Neuronal stem cell (in vitro differentiated cells): ENCODE data around the gene GABBR2. TPM values are rescaled to one million over a fixed set of nuclear protein-coding genes. Genes with fewer than 3 reads are reported as not detected.

ENCODE experiments used
- DNase-seq: peaks from one replicate; pipeline ENCODE4 v3.0.0-alpha.2; 2013; ENCODE audit warnings: low spot score
- H2AFZ ChIP-seq: one replicate; pipeline ENCODE4 v1.6.1; 2013; ENCODE audit warnings: mild to moderate bottlenecking, low read length, inconsistent platforms
- H2AK5ac ChIP-seq: 2 replicates; pipeline ENCODE4 v1.6.1; 2013; ENCODE audit warnings: low read depth, mild to moderate bottlenecking, inconsistent platforms, low read length, moderate library complexity, mixed read lengths
- H2BK120ac ChIP-seq: 2 replicates; pipeline ENCODE4 v1.6.1; 2013; ENCODE audit warnings: low read depth, mild to moderate bottlenecking, inconsistent platforms, low read length, moderate library complexity, mixed read lengths
- H2BK12ac ChIP-seq: one replicate; pipeline ENCODE4 v1.6.1; 2013; ENCODE audit warnings: low read length, inconsistent platforms
- H2BK15ac ChIP-seq: 2 replicates; pipeline ENCODE4 v1.6.1; 2013; ENCODE audit warnings: mild to moderate bottlenecking, low read length, inconsistent platforms, mixed read lengths
- H2BK5ac ChIP-seq: one replicate; pipeline ENCODE4 v1.6.1; 2013; ENCODE audit warnings: inconsistent platforms, mild to moderate bottlenecking, low read length, moderate library complexity
- H3K14ac ChIP-seq: one replicate; pipeline ENCODE4 v1.6.1; 2013; ENCODE audit warnings: low read length, inconsistent platforms
- H3K18ac ChIP-seq: 2 replicates; pipeline ENCODE4 v1.6.1; 2013; ENCODE audit warnings: low read length, inconsistent platforms
- H3K23ac ChIP-seq: 2 replicates; pipeline ENCODE4 v1.6.1; 2013; ENCODE audit warnings: low read depth, mild to moderate bottlenecking, mixed read lengths, low read length, inconsistent platforms; ENCODE audit not compliant: poor library complexity
- H3K27ac ChIP-seq: replicated peaks from 3 replicates; pipeline ENCODE4 v1.5.1; 2013; ENCODE audit warnings: low read length, inconsistent platforms
- H3K27me3 ChIP-seq, 3 experiments: 2 replicates each; pipeline ENCODE4 v1.6.1; 2013; ENCODE audit warnings: low read length in 3 of 3, mild to moderate bottlenecking in 2 of 3, inconsistent platforms in 1 of 3, low read depth in 1 of 3, mixed read lengths in 1 of 3, moderate library complexity in 1 of 3; ENCODE audit not compliant: control insufficient read depth in 3 of 3, insufficient read depth in 3 of 3
- H3K36me3 ChIP-seq, 2 donors: replicated peaks in 1 of 2; 2 replicates each; pipeline ENCODE4 v1.6.1; 2013; ENCODE audit warnings: low read length in 2 of 2; ENCODE audit not compliant: control insufficient read depth in 2 of 2, insufficient read depth in 2 of 2
- H3K4ac ChIP-seq: 2 replicates; pipeline ENCODE4 v1.6.1; 2013; ENCODE audit warnings: inconsistent platforms, mild to moderate bottlenecking, low read length, moderate library complexity
- H3K4me1 ChIP-seq, 2 donors: 1 replicate in 1 of 2; 2 replicates in 1 of 2; pipeline ENCODE4 v1.6.1; 2013; ENCODE audit warnings: low read length in 2 of 2, low read depth in 1 of 2; ENCODE audit not compliant: control insufficient read depth in 2 of 2, insufficient read depth in 1 of 2
- H3K4me2 ChIP-seq: one replicate; pipeline ENCODE4 v1.6.1; 2013; ENCODE audit warnings: mild to moderate bottlenecking, low read length, inconsistent platforms; ENCODE audit not compliant: insufficient read depth, poor library complexity, severe bottlenecking
- H3K4me3 ChIP-seq, 2 donors: 2 replicates each; pipeline ENCODE4 v1.5.1; 2013; ENCODE audit warnings: low read length in 2 of 2, mild to moderate bottlenecking in 2 of 2, inconsistent platforms in 1 of 2, moderate library complexity in 1 of 2
- H3K79me1 ChIP-seq: one replicate; pipeline ENCODE4 v1.6.1; 2013; ENCODE audit warnings: low read depth, mild to moderate bottlenecking, inconsistent platforms, low read length, moderate library complexity
- H3K9ac ChIP-seq: one replicate; pipeline ENCODE4 v1.6.1; 2013; ENCODE audit warnings: mild to moderate bottlenecking, low read depth, low read length, inconsistent platforms; ENCODE audit not compliant: poor library complexity
- H3K9me3 ChIP-seq, 2 donors: replicated peaks in 1 of 2; 2 replicates each; pipeline versions ENCODE3 to v1.6.1; 2013; ENCODE audit warnings: low read length in 2 of 2, mild to moderate bottlenecking in 2 of 2, inconsistent platforms in 1 of 2, low read depth in 1 of 2, mixed read lengths in 1 of 2, moderate library complexity in 1 of 2; ENCODE audit not compliant: control insufficient read depth in 2 of 2, insufficient read depth in 1 of 2
- H4K8ac ChIP-seq: one replicate; pipeline ENCODE4 v1.6.1; 2013; ENCODE audit warnings: low read depth, mild to moderate bottlenecking, inconsistent platforms, low read length, moderate library complexity
- H4K91ac ChIP-seq: one replicate; pipeline ENCODE4 v1.6.1; 2013; ENCODE audit warnings: low read length, low read depth, mild to moderate bottlenecking, inconsistent platforms; ENCODE audit not compliant: poor library complexity
- WGBS, 2 donors: extraction: QIAGEN DNeasy Blood & Tissue Kit; methylation state at CpG; one replicate each; pipeline ENCODE4 v1.1.7; 2013; ENCODE audit warnings: missing lambda C conversion rate in 2 of 2, mixed read lengths in 1 of 2; ENCODE audit not compliant: insufficient read length in 2 of 2, insufficient replicate concordance in 1 of 2; ENCODE audit errors: extremely low coverage in 2 of 2; 5-methylcytosine and 5-hydroxymethylcytosine counted together
- polyA plus RNA-seq, 2 experiments: library from polyadenylated mRNA; stranded (reverse); fragments of 200-250 nt; gene quantifications; one replicate each; pipeline ENCODE4 v1.2.3, GENCODE V29; 2013

Gene GABBR2
- polyA plus RNA-seq (2013, experiment 1 of 2): 0.18 TPM
- 0.22 TPM for polyA plus RNA-seq (2013, experiment 2 of 2)

GRCh38 chr9:98708933-98709911 lies at the start of gene GABBR2:
TSS of gene GABBR2 (minus strand) at chr9:98708935. CDS start at chr9:98708737, 198 bp downstream.
- Histone ChIP-seq H2BK120ac (no peak within 1 kb of the TSS), H2BK15ac (peak within 1 kb of the TSS; percentile 23), H2AK5ac (peak within 1 kb of the TSS; percentile 57), H2BK5ac (no peak within 1 kb of the TSS), H3K36me3 (no peaks in the 10 kb centered on the region), H3K18ac (peak within 1 kb of the TSS; percentile 21), H4K91ac (no peak within 1 kb of the TSS), H3K27me3 (peaks cover 19 to 84% (median 60%) of the 10 kb centered on the region in 3 experiments), H3K4ac (no peak within 1 kb of the TSS), H2BK12ac (no peak within 1 kb of the TSS), H3K9ac (no peak within 1 kb of the TSS), H3K27ac (no peak within 1 kb of the TSS), H3K4me3 (peak within 1 kb of the TSS; percentile 20 to 76), H3K23ac (no peak within 1 kb of the TSS), H3K79me1 (no peaks in the 10 kb centered on the region), H2AFZ (peak within 1 kb of the TSS; percentile 91), H3K14ac (no peak within 1 kb of the TSS), H3K4me2 (peak within 1 kb of the TSS; percentile 76), H4K8ac (no peak within 1 kb of the TSS), H3K4me1 (peaks cover 2 to 7% of the 10 kb centered on the region in 2 donors), H3K9me3 (no peaks in the 10 kb centered on the region)
- DNase-seq: no peak
- no CpG with 5 or more reads among the region's 111 CpGs for WGBS, 2 donors

DNA sequence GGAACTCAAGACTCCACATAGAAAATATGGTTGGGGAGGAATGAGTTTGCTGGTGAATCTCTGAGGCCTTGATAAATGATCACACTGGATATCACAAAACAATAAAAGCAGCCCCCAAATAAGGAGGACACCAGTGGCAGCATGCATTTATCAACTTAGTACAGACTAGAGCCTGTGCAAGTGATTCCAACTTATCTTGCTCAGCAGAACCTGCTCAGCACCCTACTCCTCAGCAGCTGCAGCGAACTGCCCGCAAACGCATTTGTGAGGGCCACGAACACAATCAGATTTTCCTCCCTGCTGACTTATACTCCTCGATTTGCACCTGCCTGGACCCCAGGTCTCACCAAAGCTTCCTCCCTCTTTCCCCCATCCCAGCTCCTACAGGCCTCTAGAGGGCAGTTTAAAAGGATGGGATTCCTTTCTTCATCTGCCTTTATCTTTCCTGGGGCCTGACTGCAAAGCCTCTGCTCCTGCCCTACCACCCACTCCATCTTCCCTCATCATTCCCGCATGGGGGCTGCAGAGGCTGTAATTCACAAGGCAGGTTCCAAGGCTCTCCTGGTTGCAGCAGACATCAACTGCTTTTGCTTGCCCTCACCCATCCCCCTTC lies 46.4 kb upstream of the GABBR2 start:
- whole genome bisulfite sequencing, 2 donors: no CpG with 5 or more reads among the region's 6 CpGs
- Histone ChIP-seq H3K4me2 (no peak overlapping the region), H3K18ac (no peak overlapping the region), H4K8ac (no peak overlapping the region), H3K79me1 (no peaks in the 10 kb centered on the region), H4K91ac (no peak overlapping the region), H3K4ac (no peak overlapping the region), H3K4me1 (no peaks in the 10 kb centered on the region), H3K27me3 (no peaks in the 10 kb centered on the region), H2BK15ac (no peak overlapping the region), H2BK120ac (no peak overlapping the region), H2AFZ (no peak overlapping the region), H3K27ac (no peak overlapping the region), H2BK5ac (no peak overlapping the region), H3K23ac (no peak overlapping the region), H2BK12ac (no peak overlapping the region), H3K9ac (no peak overlapping the region), H3K9me3 (peaks cover under 1 to 19% of the 10 kb centered on the region in 2 donors), H3K14ac (no peak overlapping the region), H2AK5ac (no peak overlapping the region), H3K4me3 (no peak overlapping the region), H3K36me3 (peaks cover 24 to 91% of the 10 kb centered on the region in 2 donors)
- no peak for DNase-seq

DNA sequence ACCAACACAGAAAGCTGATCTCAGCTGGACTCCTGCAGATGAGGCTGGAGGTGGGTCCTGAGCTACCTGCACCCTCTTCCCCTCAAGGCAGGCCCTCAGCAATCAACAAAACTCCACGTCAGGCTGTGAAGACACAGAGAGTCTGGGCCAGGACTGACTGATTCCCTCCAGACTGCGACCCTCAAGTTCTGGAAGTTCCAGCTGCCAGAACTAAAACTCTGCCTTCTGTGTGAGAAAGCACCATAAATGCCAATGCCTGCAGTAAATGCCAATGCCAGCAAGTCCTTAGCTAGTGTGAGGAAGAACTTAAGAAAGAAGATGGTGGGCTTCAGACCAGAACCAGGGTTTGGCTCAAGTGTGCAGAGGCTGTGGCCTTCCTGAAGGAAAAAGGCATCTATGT lies 42.5 kb upstream of the GABBR2 start:
- Histone ChIP-seq H3K4ac (no peak overlapping the region), H3K27ac (no peak overlapping the region), H4K91ac (no peak overlapping the region), H4K8ac (no peak overlapping the region), H2BK12ac (no peak overlapping the region), H3K23ac (no peak overlapping the region), H2AK5ac (no peak overlapping the region), H3K4me1 (no peaks in the 10 kb centered on the region), H2BK5ac (no peak overlapping the region), H3K4me3 (no peak overlapping the region), H2BK15ac (no peak overlapping the region), H2AFZ (no peak overlapping the region), H3K18ac (no peak overlapping the region), H2BK120ac (no peak overlapping the region), H3K9ac (no peak overlapping the region), H3K4me2 (no peak overlapping the region), H3K9me3 (no peaks in the 10 kb centered on the region), H3K79me1 (no peaks in the 10 kb centered on the region), H3K36me3 (peaks cover 24 to 84% of the 10 kb centered on the region in 2 donors), H3K14ac (no peak overlapping the region), H3K27me3 (no peaks in the 10 kb centered on the region)
- WGBS, 2 donors: no CpG with 5 or more reads among the region's 2 CpGs
- DNase-seq: no peak
